GM21825 (cell line): Measurements from ENCODE around the gene TMEM255B.
"Not testable (repeated sequence)": the region's sequence is repeated elsewhere in the genome, so short reads cannot be mapped to it uniquely, and the experiment has no call there.

Experiments
- ATAC-seq: cut with Tn5 transposase; IDR thresholded peaks from one replicate; pipeline ENCODE4 v1.9.1; 2021; ENCODE audit warnings: mild to moderate bottlenecking, moderate library complexity; ENCODE audit not compliant: unreplicated experiment

The TMEM255B gene

GRCh38 chr13:113758651-113759524, at the start of gene TMEM255B:
Gene TMEM255B, plus strand, starts transcription at chr13:113759226. Its CDS starts 44 bp downstream, at chr13:113759270.
- ATAC-seq = peak; percentile 83

- ATAC-seq = no peak
These were observed 36.1 kb upstream of the TMEM255B start for GRCh38 chr13:113722921-113723320.

GRCh38 chr13:113723410-113724015, 35.5 kb upstream of the TMEM255B start:
- ATAC-seq = no peak

GRCh38 chr13:113724016-113724758, 34.8 kb upstream of the TMEM255B start:
- no peak for ATAC-seq

- peak; percentile 85 for ATAC-seq
These were observed 34.2 kb upstream of the TMEM255B start for GRCh38 chr13:113724780-113725315.

GRCh38 chr13:113725329-113726105, 33.5 kb upstream of the TMEM255B start:
- not testable (repeated sequence) for ATAC-seq

GRCh38 chr13:113726106-113726821, 32.8 kb upstream of the TMEM255B start:
- not testable (repeated sequence) for ATAC-seq

- ATAC-seq = no peak
These were observed 32.0 kb upstream of the TMEM255B start for GRCh38 chr13:113726961-113727411.

- ATAC-seq = no peak
These were observed 30.4 kb upstream of the TMEM255B start for GRCh38 chr13:113728571-113729054.

GRCh38 chr13:113729187-113730019, 29.6 kb upstream of the TMEM255B start:
- no peak for ATAC-seq

- ATAC-seq = no peak
These were observed 28.8 kb upstream of the TMEM255B start for GRCh38 chr13:113730258-113730691.

- ATAC-seq = no peak
These were observed 28.2 kb upstream of the TMEM255B start for GRCh38 chr13:113730831-113731191.

- no peak for ATAC-seq
These were observed 27.5 kb upstream of the TMEM255B start for GRCh38 chr13:113731192-113732175.

- ATAC-seq = no peak
These were observed 26.7 kb upstream of the TMEM255B start for GRCh38 chr13:113732176-113732960.

- ATAC-seq = no peak
These were observed 25.8 kb upstream of the TMEM255B start for GRCh38 chr13:113732961-113733950.
